ENCODE results near the gene IGF1.

- TF ChIP-seq POLR2A (IDR thresholded peaks at IDR 0.05): no peak
- TF ChIP-seq CTCF (IDR thresholded peaks at IDR 0.05): no peak
- TF ChIP-seq EP300 (IDR thresholded peaks at IDR 0.05): no peak
- TF ChIP-seq POLR2AphosphoS5 (IDR thresholded peaks at IDR 0.05): no peak
These were observed 115.7 kb downstream of the IGF1 start for GRCh38 chr12:102364709-102365108.
